UCSD-AML1 (cell line): ENCODE results near the gene ARL6IP4.

Experiments
- DNase-seq: peaks from one replicate; lab custom pipeline; 2025; ENCODE audit not compliant: unreplicated experiment; lab: John Stamatoyannopoulos, UW

The ARL6IP4 gene

DNA sequence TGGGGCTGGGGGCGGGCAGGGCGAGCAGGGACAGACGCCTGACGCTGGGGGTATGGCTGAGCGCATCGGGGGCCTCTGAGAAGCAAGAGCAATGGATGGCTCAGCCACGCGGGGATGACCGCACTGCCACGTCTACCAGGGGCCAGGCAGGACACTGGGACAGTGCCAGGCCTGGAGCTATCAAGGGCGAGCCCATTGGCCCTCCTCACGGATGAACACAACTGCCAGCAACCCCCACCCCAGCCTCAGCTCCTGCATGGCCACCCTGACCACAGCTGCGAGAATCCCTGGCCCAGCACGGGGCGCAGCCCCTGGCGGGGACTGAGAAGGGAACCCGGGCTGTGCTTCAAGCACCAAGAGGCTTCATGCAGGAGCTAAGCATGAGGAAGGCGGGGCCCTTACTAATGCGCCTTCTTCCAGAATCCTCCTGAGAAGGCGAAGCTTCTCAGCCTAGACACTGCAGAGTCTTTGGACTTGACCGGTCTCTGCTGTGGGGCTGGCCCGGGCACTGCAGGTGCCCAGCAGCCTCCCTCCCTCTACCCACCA is 9.5 kb downstream of the ARL6IP4 start:
- DNase-seq: no peak

DNA sequence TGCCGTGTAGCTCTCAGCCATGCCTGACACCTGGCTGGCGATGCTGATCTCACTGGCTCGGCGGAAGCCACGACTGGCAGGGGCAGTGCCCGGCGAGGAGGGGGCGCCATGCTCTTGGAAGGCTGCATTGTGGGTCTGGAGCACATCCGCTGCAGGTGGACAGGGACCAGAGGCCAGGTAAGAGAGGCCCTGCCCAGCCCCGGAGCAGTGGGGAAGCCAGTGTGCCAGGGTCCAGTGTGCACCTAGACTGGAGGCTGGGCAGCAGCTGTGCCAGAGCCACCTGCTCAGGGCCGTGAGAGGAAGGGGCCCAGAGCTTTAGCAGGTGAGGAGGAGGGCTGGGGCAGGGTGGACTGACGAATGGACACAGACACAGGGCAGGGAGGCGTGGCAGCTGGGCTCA is 10.1 kb downstream of the ARL6IP4 start:
- no peak for DNase-seq

DNA sequence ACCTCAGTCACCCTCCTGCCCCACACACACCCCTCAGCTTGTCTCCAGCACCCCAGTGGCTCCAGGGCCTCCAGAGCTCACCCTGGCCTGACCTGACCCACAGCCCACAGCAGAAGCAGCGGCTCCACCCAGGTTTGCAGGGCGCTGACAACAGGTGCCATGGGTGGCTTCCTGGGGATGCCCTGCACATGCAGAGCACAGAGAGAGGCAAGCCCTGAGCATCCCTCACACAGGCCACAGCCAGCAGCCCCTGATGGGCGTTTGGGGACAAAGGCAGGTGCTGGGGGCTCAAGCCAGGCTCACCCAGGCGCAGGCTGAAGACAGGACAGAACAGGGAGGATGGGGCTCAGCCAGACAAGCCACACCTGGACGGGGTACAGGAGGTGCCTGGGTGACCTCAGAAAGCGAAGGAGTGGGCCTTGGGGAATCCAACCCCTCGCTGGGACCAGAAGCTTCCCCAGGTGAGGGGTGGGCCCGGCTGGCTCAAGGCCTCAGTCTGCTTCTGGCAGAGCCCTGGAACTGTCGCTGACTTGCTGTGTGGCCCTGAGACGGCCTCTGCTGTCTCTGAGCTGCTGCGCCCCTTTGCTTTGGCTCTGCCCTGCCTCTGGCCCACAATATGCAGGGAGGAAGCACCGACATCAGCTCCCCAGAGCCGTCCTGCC is 10.6 kb downstream of the ARL6IP4 start:
- DNase-seq: no peak

DNA sequence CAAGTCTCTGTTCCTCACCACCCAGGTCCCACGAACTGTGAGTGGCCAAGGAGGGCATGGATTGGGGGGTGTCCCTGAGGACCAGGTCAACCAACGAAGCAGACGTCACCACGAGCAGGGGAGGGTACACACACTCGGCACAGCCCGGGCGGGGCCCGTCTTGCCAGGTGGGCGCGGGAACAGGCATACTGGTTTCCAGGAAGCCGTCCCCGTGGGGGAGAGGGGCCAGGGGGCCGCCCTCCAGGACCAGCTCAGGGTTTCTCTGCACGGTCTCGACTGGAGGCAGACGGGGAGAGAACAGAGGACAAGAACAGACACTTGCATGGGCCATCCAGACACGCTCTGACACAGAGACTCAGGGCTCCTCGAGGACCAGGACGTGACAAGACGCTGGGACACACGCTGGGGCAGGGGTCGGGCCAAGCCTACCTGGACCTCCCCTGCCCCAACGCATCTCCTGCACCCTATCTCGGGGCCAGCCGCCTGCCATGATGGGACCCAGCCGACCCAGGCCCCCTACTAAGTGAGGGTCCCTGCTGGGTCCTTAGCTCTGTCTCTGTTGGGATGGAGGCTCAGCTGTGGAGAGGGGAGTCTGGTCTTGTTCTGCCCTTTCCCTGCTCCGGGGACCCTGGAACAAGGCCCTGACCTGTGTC is 11.3 kb downstream of the ARL6IP4 start:
- no peak for DNase-seq

DNA sequence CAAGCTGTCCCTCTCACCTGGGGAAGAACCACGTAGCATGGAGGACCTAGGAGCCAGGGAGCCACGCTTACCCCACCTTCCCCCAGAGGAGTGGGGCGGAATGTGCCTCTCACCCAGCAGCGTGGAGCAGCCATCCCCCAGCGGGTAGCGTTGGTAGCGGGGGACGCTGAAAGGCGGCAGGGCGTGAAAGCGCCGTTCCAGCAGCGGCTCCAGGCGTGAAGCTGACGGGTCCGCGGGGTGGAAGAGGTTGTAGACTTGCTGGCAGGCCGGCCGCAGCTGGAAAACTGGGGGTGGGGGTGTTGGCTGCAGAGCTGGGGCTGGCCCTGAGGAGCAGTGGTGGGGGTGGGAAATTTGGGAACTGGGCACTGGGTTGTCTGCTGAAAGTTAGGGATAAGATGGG is 11.9 kb downstream of the ARL6IP4 start:
- DNase-seq: no peak

DNA sequence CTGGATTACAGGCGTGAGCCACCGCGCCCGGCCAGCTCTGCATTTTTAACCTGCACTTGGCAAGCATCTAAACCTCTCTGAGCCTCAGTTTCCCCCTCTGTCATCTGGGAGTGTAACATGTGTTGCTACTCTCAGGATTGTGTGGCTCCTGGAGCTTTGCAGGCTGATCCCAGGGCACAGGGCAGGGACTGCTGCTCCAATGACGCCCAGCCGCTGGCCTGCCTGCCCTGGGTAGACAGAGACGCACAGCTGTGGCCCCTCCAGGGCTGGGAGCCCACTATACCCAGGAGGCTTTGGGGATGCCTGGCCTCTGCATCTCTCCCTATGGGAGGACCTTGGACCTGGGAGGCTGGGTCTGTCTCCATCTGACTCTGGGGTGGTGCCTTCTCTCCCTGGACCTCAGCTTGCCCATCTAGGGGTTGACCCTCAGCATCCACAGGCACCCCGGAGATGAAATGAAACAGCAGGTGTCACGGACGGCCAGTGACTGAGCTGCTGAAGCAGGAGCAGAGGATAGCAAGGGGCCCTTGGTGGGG is 13.7 kb downstream of the ARL6IP4 start:
- no peak for DNase-seq

DNA sequence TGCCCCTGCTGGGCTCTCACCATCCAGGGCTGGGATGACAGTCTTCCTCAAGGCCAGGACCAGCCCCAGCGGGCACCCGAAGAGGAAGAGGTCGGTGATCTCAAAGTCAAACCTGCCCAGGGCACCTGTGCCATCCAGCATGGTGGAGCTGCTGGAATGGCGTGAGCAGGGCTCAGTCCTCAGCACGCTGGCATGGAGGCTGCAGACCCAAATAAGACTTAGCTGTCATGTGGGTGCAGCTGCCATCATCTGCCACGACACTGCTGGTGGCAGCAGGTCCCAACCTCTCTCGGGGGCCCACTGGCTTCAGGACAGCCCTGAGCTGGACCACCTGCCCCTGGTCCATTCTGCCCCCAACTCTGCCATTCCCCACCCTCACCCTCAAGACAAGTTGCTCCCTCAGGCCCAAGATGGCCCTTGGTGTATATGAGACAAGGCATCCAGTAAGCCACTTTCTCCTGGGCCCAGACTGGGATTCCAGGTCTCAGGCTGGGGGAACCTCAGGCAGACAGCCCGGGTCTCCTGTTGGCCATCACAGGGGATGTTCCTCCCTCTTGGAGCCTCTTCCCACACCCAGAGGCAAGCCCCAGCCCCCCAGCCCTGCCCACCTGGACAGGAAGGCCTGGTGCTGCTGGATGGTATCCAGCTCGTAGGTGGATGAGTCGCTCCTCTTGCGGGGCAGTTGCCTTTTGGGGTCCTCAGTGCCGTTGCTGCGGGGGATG is 14.5 kb downstream of the ARL6IP4 start:
- no peak for DNase-seq

DNA sequence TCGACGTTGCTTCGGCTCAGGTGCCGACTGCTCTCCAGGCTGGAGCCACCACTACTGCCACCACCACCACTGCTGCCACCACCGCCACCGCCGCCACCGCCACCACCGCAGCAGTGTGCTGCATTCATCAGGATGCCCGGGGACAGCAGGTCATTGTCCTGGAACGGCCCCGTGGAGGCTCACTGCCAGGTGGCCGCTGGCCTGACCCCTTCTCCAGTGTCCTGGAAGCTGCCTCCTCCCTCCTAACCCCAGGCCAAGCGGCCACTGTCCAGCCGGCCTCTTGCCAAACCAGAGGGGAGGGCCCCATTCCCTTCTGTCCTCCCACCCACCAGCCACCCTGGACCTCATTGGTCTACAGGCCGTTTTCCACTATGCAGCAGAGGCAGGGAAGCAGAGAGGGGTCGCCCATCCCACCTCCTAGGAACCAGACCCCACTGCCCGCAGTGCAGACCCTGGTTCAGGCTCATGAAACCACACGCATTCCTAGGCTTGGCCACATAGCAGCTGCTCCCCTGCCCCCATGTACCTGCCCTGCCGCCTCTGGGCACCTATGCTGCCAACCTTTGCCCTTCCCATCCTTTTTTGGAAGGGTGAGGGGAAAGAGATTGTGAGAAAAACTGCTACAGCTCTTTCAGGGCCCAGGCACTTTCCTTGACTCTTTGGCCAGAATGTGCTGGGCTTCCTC is 15.2 kb downstream of the ARL6IP4 start:
- DNase-seq: no peak

DNA sequence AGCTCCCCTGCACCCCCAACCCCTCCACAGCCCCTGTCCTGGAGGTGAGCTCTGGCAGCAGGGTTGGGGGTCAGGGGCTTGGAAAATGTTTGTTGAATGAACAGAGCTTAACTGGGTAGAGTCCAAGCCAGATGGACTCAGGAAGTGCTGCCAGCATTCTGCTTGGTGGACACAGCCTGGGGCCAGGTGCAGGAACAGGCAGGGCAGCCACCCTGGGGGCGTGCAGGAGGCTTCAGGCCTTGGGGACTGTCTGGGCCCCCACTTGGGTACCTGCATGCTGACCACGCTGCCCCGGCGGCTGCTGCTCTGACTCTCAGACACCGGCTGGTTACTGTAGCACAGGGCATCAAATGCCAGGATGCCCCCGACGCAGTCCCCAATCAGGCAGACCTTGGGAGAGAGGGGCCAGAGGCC is 15.7 kb downstream of the ARL6IP4 start:
- DNase-seq: no peak

DNA sequence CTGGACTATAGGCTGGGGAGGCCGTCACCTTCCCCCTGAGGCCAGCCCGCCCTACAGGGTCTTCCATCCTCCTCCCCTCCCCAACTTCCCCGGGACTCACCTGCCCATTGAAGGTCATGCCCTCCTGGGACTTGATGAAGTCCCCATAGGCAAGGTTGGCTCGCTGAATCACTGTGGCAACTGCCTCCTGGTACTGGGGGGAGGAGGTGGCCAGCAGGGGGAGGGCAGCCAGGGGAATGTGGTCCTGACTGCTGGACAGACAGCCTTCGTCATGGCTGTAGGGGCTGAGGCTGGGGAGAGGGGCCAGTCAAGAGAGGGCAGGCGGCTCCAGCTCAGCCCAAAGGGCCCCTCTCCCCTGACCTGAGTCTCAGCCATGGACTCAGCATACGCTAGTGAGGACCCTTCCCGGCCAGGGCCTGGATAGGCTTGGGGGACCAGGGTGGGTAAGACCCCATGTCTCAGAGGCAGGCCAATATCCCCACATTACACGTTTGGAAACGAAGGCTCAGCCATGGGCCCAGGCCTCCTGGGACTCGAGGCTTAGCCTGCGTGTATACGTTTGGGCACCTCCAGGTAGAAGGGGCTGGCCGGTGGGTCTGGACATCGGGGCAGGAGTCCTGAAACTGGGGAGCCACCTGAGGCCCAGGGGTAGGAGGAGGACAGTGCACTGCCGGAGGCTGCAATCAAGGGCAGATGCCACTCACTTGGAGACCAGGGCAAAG is 16.3 kb downstream of the ARL6IP4 start:
- DNase-seq: no peak

DNA sequence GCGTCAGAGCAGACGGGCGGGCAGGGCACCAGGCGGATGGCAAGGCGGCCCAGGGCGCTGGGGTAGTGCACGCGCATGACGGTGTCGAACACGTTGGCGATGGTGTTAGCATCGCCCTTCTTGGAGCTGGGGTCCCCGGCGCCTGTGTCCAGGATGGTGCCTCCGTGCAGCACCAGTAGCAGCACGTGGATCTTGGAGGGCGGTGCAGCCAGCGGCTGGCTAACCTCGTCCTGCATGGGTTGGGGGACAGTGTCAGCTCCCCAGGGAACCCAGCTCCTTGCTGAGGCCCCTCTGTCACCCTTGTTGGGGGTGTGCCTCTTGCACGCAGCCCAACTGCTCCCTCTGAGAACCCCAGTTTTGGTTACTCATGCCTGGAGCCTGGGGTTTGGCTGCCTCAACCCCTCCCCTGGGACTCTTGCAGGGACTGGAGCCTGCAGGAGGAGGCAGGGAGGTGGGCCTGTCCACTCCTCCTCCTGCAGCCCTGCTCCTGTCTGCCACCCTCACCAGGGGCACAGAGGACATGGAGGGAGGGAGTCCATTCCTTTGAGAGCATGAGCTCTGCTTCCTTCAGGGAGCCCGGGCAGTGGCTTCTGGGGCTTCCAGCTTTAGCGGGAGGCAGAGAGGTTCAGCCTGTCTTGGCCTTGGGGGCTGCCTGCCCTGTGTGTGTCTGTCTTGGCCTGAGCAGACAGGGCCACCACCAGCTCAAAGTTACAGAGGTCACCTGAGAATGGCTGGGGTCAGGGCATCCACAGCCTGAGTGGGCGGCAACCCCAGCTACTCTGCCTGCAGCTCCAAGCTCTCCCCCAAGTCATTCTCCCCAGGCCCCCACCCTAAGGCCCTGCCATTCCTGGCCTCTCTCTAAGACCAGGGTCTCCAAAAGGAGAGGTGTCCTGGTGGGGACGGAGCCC is 17.1 kb downstream of the ARL6IP4 start:
- no peak for DNase-seq

DNA sequence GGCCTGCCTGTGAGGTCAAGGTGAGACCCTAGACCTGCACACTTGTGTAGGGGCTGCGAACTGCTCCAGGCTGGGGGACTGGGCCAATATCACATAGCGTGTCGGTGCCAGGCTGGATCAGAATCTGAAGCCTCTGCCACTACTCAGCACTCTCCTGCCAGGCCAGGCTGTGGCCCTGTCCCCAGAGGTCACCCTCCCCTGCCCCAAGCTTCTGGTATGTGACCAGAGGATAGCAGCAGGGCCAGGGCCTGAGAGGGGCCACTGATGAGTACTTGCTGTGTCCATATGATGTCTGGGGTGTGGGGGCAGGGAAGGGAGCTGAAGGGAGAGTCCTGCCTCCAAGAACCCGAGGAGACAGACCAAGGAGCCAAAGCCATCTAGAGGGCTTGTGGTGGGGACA is 17.8 kb downstream of the ARL6IP4 start:
- no peak for DNase-seq

DNA sequence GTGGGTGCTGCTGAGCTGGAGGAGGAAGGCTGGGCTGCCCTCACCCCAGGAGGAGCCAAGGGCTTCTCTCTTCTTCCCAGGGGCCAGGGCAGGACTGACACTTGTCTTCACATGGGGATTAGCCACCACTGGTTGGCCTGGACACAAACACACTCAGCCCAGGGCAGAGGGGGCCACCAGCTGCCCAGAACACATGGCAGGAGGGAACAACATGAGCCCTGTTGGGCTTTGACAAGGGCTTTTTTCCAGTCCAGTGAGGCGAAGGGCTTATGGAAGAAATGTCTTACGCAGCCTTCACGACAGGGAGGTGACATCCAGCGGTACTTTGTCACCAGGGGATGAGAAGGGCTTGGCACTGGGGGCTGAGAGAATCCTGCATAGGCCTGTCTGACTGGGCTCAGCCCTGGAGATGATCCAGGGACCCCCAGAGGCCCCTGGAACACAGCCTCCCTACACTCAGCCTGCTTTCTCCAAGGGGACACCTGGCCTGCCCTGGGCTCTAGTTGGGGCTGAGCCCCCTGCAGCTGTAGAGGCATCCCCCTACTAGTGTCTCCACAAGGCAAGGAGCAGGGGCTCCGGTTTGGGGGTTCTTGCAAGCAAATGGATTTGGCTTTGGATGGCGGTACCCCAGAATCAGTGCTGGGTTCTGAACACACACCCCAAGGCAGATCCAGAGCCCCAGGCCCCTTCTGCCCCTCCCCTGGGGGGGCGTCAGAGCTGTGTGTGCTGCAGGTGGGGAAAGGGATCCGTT is 18.9 kb downstream of the ARL6IP4 start:
- DNase-seq: no peak

DNA sequence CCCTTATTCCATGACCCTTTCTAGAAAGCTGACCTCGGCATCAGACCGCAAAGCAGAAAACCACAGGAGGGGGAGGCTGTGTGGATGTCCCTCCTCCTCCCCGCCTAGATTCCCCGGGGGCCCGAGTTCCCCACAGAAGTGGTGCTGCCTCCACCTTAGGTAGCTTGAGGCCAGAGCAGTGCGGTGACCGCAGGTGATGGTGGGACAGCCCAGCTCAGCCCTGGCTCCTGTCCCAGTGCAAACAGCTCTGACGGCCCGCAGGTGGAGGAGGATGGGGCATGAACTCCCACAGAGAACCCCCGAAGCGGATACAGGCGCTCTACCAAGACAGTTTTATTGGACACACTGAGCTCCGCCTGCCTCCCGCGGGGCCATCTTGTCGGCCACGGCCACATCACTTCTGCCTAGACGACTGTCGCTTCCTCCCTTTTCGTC is 19.5 kb downstream of the ARL6IP4 start:
- no peak for DNase-seq

DNA sequence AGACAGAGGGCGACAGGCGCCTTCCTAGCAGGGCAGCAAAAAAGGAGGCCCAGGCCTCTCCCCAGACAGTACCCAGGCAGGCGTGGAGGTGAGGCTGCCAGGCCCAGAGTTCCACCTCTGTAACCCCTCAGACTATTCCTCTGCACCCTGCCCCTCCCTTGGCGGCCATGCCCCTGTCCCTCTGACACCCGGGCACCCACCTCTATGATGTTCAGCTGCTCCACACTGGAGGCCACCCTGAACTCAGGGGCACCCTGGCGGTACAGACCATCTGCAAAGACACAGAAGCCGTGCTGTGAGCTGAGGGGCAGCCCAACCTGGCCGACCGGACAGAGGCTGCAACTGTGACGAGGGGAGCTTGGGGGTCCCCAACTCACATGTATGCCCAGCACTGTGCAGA is 20.1 kb downstream of the ARL6IP4 start:
- DNase-seq: no peak

DNA sequence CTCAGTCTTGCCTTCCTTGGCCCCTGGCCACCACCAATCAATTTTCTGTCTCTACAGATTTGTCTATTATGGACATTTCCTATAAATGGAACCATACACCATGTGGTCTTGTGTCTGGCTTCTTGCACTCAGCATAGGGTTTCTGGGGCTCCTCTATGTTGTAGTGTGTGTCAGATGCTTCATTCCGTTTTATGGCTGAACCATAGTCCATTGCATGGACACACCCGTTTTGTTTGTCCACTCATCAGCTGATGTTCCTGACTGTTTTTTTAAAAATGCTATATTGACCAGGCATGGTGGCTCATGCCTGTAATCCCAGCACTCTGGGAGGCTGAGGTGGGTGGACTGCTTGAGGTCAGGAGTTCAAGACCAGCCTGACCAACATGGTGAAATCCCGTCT is 21.0 kb downstream of the ARL6IP4 start:
- DNase-seq: no peak

DNA sequence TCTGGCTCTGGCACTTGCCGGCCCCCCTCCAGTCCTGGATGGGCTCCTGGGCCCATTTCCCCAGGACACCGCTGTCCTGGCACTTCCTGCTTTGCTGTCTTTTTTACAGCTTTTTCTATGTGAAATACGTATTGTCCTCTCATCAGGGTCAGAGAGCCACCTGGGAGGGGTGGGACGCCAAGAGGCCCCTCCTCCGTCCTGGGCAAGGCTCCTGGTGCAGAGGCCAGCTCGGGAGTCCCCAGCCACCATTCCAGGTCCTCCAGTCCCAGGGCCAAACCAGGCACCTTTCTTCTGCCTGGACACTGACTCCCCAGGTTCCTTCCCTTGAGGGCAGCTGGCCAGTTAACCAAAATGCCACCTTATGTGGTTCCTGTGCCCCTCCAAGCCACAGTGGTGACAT is 22.8 kb downstream of the ARL6IP4 start:
- no peak for DNase-seq

DNA sequence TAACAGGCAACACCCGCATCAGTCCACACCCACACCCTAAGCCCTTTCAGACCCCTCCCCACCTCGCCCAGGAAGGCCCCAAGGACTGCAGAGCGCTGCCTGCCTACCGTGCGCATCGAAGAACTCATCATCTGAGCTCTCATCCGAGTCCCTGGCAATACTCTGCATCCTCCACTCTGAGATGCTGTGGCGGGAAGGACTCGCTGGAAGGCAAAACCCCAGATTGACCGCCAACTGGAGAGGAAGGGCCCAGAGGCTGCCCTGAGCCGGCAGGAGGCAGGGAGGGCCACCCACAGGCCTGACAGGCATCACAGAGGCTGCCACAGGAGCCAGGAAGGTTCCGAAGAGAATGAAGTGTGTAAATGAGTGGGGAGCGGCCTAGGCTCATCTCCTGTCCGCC is 23.8 kb downstream of the ARL6IP4 start:
- no peak for DNase-seq

DNA sequence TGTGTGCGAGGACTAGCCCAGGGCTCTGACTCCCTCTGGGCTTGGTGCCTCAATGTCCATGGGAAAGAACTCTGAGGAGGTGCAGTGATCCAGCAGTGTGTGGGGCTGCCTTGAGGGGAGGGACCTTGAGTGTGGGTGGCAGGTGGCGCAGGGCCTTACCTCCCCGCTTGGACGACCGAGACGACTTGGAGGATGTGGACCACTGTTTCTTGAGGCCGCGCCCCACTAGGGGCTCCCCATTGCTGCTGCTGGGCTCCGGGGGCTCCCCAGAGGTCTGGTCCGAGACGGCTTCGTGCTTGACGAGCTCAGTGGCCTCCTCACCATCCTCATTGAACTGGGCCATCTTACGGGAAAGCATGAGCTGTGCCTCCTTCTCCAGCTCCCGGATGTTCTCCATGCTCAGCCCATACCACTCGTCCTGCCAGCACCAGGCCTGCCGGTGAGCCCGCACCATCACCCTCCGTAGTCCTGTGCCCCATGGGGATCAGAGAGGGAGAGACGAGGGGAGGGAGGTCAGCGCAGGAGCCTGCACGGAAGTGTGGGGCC is 24.7 kb downstream of the ARL6IP4 start:
- no peak for DNase-seq
